SU-DHL-6 (cell line): ENCODE results near the gene ARL8B.

Experiments used
- H2AFZ ChIP-seq: fragments of 200-600 bp; sonication (generic); 2 replicates; pipeline ENCODE4 v1.6.1; 2014; ENCODE audit warnings: low read depth, mild to moderate bottlenecking, moderate library complexity, mixed read lengths, antibody characterized with exemption, low read length; ENCODE audit not compliant: severe bottlenecking
- H3F3A ChIP-seq: fragments of 200-600 bp; shearing (Covaris generic); 2 replicates; pipeline ENCODE4 v1.6.0; 2016; ENCODE audit warnings: antibody characterized with exemption, mild to moderate bottlenecking; ENCODE audit not compliant: insufficient read depth
- H3K27ac ChIP-seq: fragments of 200-600 bp; sonication (generic); 2 replicates; pipeline ENCODE4 v1.5.1; 2016; ENCODE audit warnings: low read depth, mild to moderate bottlenecking, low read length, moderate library complexity, mixed read lengths
- H3K27me3 ChIP-seq: fragments of 200-600 bp; sonication (generic), shearing (Covaris generic); 2 replicates; pipeline ENCODE4 v1.6.0; 2014; ENCODE audit warnings: mild to moderate bottlenecking, low read length
- H3K36me3 ChIP-seq: fragments of 200-600 bp; sonication (generic); 2 replicates; pipeline ENCODE4 v1.6.1; 2014; ENCODE audit warnings: mild to moderate bottlenecking, low read length, mixed read lengths
- H3K4me2 ChIP-seq: fragments of 300-600, 200-600 bp; shearing (Covaris generic), sonication (generic); 2 replicates; pipeline ENCODE4 v1.6.0; 2014; ENCODE audit warnings: low read length, low read depth, mild to moderate bottlenecking; ENCODE audit not compliant: poor library complexity, severe bottlenecking
- H3K4me3 ChIP-seq: fragments of 200-600 bp; sonication (generic); 2 replicates; pipeline ENCODE4 v1.5.1; 2014; ENCODE audit warnings: antibody characterized with exemption, low read length, mild to moderate bottlenecking, mixed read lengths; ENCODE audit not compliant: insufficient read depth, poor library complexity, severe bottlenecking
- H3K79me2 ChIP-seq: fragments of 200-600 bp; sonication (generic); 2 replicates; pipeline ENCODE4 v1.6.1; 2014; ENCODE audit warnings: mild to moderate bottlenecking, low read length, moderate library complexity; ENCODE audit not compliant: insufficient read depth
- H3K9ac ChIP-seq: fragments of 200-600 bp; sonication (generic); 2 replicates; pipeline ENCODE4 v1.7.0; 2014; ENCODE audit warnings: mild to moderate bottlenecking, low read length
- H3K9me2 ChIP-seq: fragments of 200-600 bp; sonication (generic); replicated peaks from 2 replicates; pipeline ENCODE4 v1.6.1; 2014; ENCODE audit warnings: low read length; ENCODE audit not compliant: insufficient read depth
- H3K9me3 ChIP-seq: fragments of 200-600 bp; sonication (generic); 2 replicates; pipeline ENCODE4 v1.6.1; 2014; ENCODE audit warnings: low read length, mixed read lengths; ENCODE audit not compliant: insufficient read depth
- H4K20me1 ChIP-seq: fragments of 200-600 bp; sonication (generic); 2 replicates; pipeline ENCODE4 v1.6.1; 2014; ENCODE audit warnings: low read depth, mild to moderate bottlenecking, antibody characterized with exemption, low read length, moderate library complexity, mixed read lengths
- EZH2phosphoT487 ChIP-seq: fragments of 200-600 bp; sonication (generic), shearing (Covaris generic); conservative IDR thresholded peaks from 2 replicates; pipeline ENCODE4 v1.6.1; 2018; ENCODE audit warnings: mild to moderate bottlenecking, antibody characterized with exemption, low read length, moderate library complexity, mixed read lengths
- TF ChIP-seq, protein P1 (sequence below): fragments of 200-600 bp; sonication (generic); IDR thresholded peaks from one replicate; pipeline ENCODE4 v1.5.1; 2017; ENCODE audit warnings: antibody characterized with exemption, mild to moderate bottlenecking, low read length, moderate library complexity; ENCODE audit not compliant: insufficient read depth, poor library complexity, severe bottlenecking

The ARL8B gene

DNA sequence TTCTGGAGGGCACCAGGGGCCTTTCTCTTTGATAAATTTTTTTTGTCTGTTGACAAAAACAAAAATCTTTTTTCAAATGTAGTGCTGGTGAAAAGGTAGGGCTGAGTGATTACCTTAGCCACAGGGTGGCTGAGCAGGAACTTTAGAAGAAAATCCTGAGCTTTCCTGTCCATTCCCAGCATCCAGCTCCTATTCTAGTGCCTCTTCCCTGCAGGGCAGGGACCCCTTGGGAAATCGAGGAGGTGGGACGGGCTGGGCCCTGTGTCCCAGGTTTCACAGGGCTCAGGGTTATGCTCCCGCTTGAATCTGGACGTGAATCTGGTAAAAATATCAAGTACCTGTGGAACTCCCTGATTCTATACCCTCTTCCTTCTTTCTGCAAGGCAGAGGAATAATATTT is 97.1 kb downstream of the ARL8B start:
- Histone ChIP-seq H3K36me3 (peaks cover 40% of the 10 kb centered on the region), H3K9me2 (no peaks in the 10 kb centered on the region), H2AFZ (no peak overlapping the region), H3K4me3 (no peak overlapping the region), H3F3A (peaks cover 63% of the 10 kb centered on the region), H3K27ac (no peak overlapping the region), H4K20me1 (peaks cover 4% of the 10 kb centered on the region; the same call in 1 of the 2 replicates), H3K9ac (no peak overlapping the region), H3K27me3 (no peaks in the 10 kb centered on the region), H3K79me2 (no peaks in the 10 kb centered on the region), H3K9me3 (no peaks in the 10 kb centered on the region), H3K4me2 (no peak overlapping the region)
- TF ChIP-seq, protein P1, sequence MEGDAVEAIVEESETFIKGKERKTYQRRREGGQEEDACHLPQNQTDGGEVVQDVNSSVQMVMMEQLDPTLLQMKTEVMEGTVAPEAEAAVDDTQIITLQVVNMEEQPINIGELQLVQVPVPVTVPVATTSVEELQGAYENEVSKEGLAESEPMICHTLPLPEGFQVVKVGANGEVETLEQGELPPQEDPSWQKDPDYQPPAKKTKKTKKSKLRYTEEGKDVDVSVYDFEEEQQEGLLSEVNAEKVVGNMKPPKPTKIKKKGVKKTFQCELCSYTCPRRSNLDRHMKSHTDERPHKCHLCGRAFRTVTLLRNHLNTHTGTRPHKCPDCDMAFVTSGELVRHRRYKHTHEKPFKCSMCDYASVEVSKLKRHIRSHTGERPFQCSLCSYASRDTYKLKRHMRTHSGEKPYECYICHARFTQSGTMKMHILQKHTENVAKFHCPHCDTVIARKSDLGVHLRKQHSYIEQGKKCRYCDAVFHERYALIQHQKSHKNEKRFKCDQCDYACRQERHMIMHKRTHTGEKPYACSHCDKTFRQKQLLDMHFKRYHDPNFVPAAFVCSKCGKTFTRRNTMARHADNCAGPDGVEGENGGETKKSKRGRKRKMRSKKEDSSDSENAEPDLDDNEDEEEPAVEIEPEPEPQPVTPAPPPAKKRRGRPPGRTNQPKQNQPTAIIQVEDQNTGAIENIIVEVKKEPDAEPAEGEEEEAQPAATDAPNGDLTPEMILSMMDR, result no peak
- no peak for TF ChIP-seq EZH2phosphoT487

DNA sequence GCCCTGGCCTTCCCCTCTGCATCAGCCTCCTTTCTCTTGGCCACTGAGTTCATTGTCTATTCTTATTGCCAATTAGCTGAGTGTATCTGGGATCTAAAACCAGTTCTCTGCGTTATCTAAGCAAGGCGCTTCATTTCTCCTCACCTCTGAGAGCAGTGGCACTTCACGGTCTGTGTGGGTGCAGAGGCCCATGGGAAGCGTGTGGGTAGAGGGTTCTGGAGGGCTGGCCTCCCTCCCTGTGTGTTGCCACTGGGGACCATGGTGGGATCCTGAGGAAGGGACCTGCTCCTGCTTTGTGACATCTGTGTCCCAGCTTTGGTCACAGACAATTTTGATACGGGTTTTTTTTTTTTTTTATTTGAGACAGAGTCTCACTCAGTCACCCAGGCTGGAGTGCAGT is 98.1 kb downstream of the ARL8B start:
- Histone ChIP-seq H3F3A (peaks cover 63% of the 10 kb centered on the region), H3K9me2 (no peaks in the 10 kb centered on the region), H3K9me3 (no peaks in the 10 kb centered on the region), H3K9ac (no peak overlapping the region), H3K36me3 (peaks cover 39% of the 10 kb centered on the region), H3K4me3 (no peak overlapping the region), H3K27me3 (no peaks in the 10 kb centered on the region), H4K20me1 (peaks cover 4% of the 10 kb centered on the region; the same call in 1 of the 2 replicates), H3K4me2 (no peak overlapping the region), H2AFZ (no peak overlapping the region), H3K27ac (no peak overlapping the region), H3K79me2 (no peaks in the 10 kb centered on the region)
- TF ChIP-seq EZH2phosphoT487, result no peak
- TF ChIP-seq, protein P1, result no peak

DNA sequence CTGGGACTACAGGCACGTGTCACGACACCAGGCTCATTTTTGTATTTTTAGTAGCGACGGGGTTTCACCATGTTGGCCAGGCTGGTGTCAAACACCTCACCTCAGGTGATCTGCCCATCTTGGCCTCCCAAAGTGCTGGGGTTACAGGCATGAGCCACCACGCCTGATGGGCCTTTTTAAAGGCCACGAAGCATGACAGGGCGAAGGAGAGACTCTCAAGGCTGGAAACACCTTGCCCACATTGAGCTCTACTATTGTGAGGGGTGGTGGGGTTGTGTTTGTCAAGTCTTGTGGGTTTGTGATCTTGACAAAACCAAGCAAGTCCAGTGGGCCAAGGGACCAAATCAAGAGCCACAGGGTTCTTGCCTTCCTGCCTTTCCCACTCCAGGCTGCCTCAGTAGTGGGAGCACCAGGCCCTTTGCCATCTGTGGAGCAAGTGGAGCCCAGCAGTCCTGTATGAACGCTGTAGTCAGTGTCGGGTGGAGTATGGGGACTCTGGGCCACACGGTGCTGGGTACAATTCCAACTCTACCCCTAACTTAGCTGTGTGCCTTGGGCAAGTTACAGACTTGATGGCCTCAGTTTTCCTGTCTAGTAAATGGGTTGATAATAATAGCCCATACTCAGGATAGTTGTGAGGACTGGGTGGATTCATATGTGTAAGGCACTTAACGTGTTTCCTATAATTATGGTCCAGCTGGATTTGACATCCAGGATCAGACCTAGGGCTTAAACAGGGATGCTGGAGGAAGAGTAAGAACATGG is 98.8 kb downstream of the ARL8B start:
- no peaks in the 10 kb centered on the region for H3K9me2 ChIP-seq
- peaks cover 33% of the 10 kb centered on the region for H3K36me3 ChIP-seq
- no peak overlapping the region for H3K4me2 ChIP-seq
- TF ChIP-seq EZH2phosphoT487, result no peak
- TF ChIP-seq, protein P1, result no peak
- no peaks in the 10 kb centered on the region for H3K27me3 ChIP-seq
- no peak overlapping the region for H3K9ac ChIP-seq
- peaks cover 2% of the 10 kb centered on the region; the same call in 1 of the 2 replicates for H4K20me1 ChIP-seq
- no peak overlapping the region for H2AFZ ChIP-seq
- no peak overlapping the region for H3K27ac ChIP-seq
- H3K9me3 ChIP-seq, result no peaks in the 10 kb centered on the region
- H3F3A ChIP-seq, result peaks cover 63% of the 10 kb centered on the region
- no peaks in the 10 kb centered on the region for H3K79me2 ChIP-seq
- H3K4me3 ChIP-seq, result no peak overlapping the region
